Measurements from ENCODE around the gene FDXACB1. TPM values are rescaled to one million over a fixed set of nuclear protein-coding genes. Genes with fewer than 3 reads are reported as not detected.
A peak's percentile ranks its signal among the peaks of the same experiment; 100 is the strongest.

The FDXACB1 gene
- total and polyA plus RNA-seq, 2 donors (not counting 3 experiments of a cell fraction or from before 2014, with no cell fraction given), result 1.1 to 1.4 TPM

DNA sequence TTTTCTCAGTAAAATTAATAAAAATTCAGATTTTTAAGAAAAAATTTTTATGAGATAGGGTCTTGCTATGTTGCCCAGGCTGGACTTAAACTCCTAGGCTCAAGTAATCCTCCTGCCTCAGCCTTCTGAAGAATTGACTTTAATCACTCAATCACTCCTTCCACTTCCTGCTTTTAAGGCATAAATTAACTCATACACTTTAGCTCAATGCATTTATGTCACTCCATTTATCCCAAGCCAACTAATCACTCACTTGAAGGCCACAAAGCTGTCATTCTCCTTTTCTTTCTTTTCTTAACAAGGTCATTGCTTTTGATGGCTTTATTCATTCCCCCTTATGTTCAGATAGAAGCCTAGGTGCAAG is 8.5 kb downstream of the FDXACB1 start:
- Histone ChIP-seq H3K4me1 (ENCODE audit: control insufficient read depth, extremely low read depth, insufficient read depth, low read length) (peaks cover 8% of the 10 kb centered on the region), H3K27me3 (ENCODE audit: control insufficient read depth in 2 of 2, insufficient read depth in 2 of 2, low read length in 2 of 2) (no peaks in the 10 kb centered on the region), H3K79me2 (ENCODE audit: control insufficient read depth, insufficient read depth, low read length) (peaks cover 4% of the 10 kb centered on the region), H3K4me2 (ENCODE audit: insufficient read depth, low read length) (peak overlapping the region; percentile 91), H3K9me3 (replicated peaks; ENCODE audit: control insufficient read depth, insufficient read depth, low read length) (no peaks in the 10 kb centered on the region), H3K27ac (ENCODE audit: insufficient read depth, low read depth, low read length) (peak overlapping the region; percentile 71), H4K20me1 (replicated peaks; ENCODE audit: control insufficient read depth, extremely low read depth, insufficient read depth, low read length) (no peaks in the 10 kb centered on the region), H3K9me1 (replicated peaks; ENCODE audit: control insufficient read depth, extremely low read depth, insufficient read depth, low read length) (no peaks in the 10 kb centered on the region), H3K36me3 (ENCODE audit: control insufficient read depth in 2 of 2, extremely low read depth in 1 of 2, insufficient read depth in 2 of 2, low read length in 2 of 2) (peaks cover 0 to 2% of the 10 kb centered on the region in 2 experiments), H2AFZ (ENCODE audit: low read depth, low read length) (peak overlapping the region; percentile 96), H3K4me3 (replicated peaks in 1 of 3; ENCODE audit: insufficient read depth in 1 of 3, low read depth in 1 of 3, low read length in 3 of 3) (peak overlapping the region; percentile 72 to 93 (median 81)), H3K9ac (replicated peaks; ENCODE audit: extremely low read depth, insufficient read depth, low read length) (peak overlapping the region; percentile 87)
- dilution Hi-C loops (cut with MboI; ENCODE audit: extremely low pct_ligation_motif_present, low sequenced_read_pairs), result no loop called here
- ChIA-PET CTCF (interaction anchor here (0.6 to 2.8 kb wide), 27 partner anchors 9 to 409 kb away, joined by 3 to 23 read pairs (median 4); partner anchors contain the start of genes BCO2, C11orf52 and TIMM8B), POLR2A (interaction anchor here (0.7 to 2.2 kb wide), 3 partner anchors 9 to 88 kb away, joined by 5 to 6 read pairs (median 5); no protein-coding TSS in a partner anchor)
- DNase-seq (ENCODE audit: low read depth, low spot score) (no peak), FAIRE-seq (no peak)
- intact Hi-C loops (cut with micrococcal nuclease), result loop anchor here (2.0 kb wide), 2 partner anchors 56 to 154 kb away; partner anchors contain the start of gene DLAT
- no TSS peak for BruUV-seq (replicated peaks)
- TF ChIP-seq JUN (IDR thresholded peaks at IDR 0.05; ENCODE audit: borderline replicate concordance, insufficient read depth, insufficient read length, low read depth) (no peak), POLR2AphosphoS5 (IDR thresholded peaks at IDR 0.05; ENCODE audit: insufficient read depth, low read depth, low read length) (no peak), MYC (IDR thresholded peaks at IDR 0.05; ENCODE audit: low read depth, low read length) (no peak), EZH2 (IDR thresholded peaks at IDR 0.05; ENCODE audit: borderline replicate concordance, low read depth, low read length, severe bottlenecking) (no peak), POLR2A (IDR thresholded peaks at IDR 0.05; ENCODE audit: low read depth, low read length) (no peak), GATA2 (IDR thresholded peaks at IDR 0.05; ENCODE audit: insufficient read depth, insufficient read length, low read depth, low read length) (no peak), CTCF (IDR thresholded peaks at IDR 0.05; ENCODE audit: extremely low read depth in 1 of 2, insufficient read depth in 1 of 2, low read depth in 1 of 2, low read length in 2 of 2) (no peak), FOS (IDR thresholded peaks at IDR 0.05; ENCODE audit: borderline replicate concordance, insufficient read depth, low read length) (no peak)
- TF ChIP-seq, protein P1, sequence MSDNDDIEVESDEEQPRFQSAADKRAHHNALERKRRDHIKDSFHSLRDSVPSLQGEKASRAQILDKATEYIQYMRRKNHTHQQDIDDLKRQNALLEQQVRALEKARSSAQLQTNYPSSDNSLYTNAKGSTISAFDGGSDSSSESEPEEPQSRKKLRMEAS (IDR thresholded peaks at IDR 0.05; ENCODE audit: insufficient read depth, insufficient read length), result no peak

Measured in endothelial cell of umbilical vein (primary cell).